Panc1 (cell line): ENCODE measurements around the gene CAMKMT.

ENCODE experiments used
- CTCF ChIP-seq: fragments of 450-650 bp; IDR thresholded peaks from 2 replicates; pipeline ENCODE4 v1.5.1; 2017; ENCODE audit warnings: mild to moderate bottlenecking
- POLR2AphosphoS5 ChIP-seq: IDR thresholded peaks from 2 replicates; pipeline ENCODE4 v1.6.1; 2012; ENCODE audit warnings: mild to moderate bottlenecking, low read depth, low read length, moderate library complexity
- REST ChIP-seq, 2 experiments: IDR thresholded peaks; 2 replicates each; pipeline ENCODE4 v1.6.1; 2011 to 2012; ENCODE audit warnings: low read depth in 2 of 2, control low read depth in 1 of 2, low read length in 1 of 2, mild to moderate bottlenecking in 1 of 2, moderate library complexity in 1 of 2; ENCODE audit not compliant: insufficient read depth in 1 of 2
- SIN3A ChIP-seq: IDR thresholded peaks from 2 replicates; pipeline ENCODE4 v1.6.1; 2012; ENCODE audit warnings: low read depth, mild to moderate bottlenecking, low read length, moderate library complexity, borderline replicate concordance; ENCODE audit not compliant: insufficient read depth
- TCF7L2 ChIP-seq: IDR thresholded peaks from 2 replicates; pipeline ENCODE4 v1.6.1; 2011; ENCODE audit warnings: mild to moderate bottlenecking, low read depth, low read length, inconsistent platforms

GRCh38 chr2:44692821-44693220 lies 331.1 kb downstream of the CAMKMT start:
- TF ChIP-seq SIN3A (no peak), CTCF (no peak), POLR2AphosphoS5 (no peak), REST (IDR thresholded peaks at IDR 0.05; ENCODE audit: insufficient read depth in 1 of 2, low read depth in 2 of 2, low read length in 1 of 2) (no peak), TCF7L2 (no peak)
